GM21423 (cell line): ENCODE data around the gene RPL35A.
A peak's percentile ranks its signal among the peaks of the same experiment; 100 is the strongest.
"Not testable (repeated sequence)": the region's sequence is repeated elsewhere in the genome, so short reads cannot be mapped to it uniquely, and the experiment has no call there.

Experiments used
- ATAC-seq: cut with Tn5 transposase; IDR thresholded peaks from one replicate; pipeline ENCODE4 v1.9.1; 2021; ENCODE audit warnings: mild to moderate bottlenecking, moderate library complexity; ENCODE audit not compliant: unreplicated experiment

Gene RPL35A

DNA sequence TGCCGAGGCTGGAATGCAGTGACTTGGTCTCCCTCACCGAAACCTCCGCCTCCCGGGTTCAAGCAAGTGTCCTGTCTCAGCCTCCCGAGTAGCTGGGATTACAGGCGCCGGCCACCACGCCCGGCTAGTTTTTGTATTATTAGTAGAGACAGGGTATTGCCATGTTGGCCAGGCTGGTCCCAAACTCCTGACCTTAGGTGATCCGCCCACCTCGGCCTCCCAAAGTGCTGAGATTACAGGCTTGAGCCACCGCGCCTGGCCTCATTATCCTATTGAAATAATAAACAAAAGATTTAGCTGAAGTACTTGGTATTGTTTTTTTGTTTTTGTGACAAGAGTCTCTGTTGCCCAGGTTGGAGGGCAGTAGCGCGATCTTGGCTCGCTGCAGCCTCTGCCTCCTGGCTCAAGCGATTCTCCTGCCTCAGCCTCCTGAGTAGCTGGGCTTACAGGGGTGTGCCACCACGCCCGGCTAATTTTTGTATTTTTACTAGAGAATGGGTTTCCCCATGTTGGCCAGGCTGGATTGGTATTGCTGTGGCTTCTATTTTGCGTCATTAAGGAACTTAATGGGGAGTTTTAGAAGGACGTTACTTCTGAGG lies 1.5 kb downstream of the RPL35A start:
- no peak for ATAC-seq

DNA sequence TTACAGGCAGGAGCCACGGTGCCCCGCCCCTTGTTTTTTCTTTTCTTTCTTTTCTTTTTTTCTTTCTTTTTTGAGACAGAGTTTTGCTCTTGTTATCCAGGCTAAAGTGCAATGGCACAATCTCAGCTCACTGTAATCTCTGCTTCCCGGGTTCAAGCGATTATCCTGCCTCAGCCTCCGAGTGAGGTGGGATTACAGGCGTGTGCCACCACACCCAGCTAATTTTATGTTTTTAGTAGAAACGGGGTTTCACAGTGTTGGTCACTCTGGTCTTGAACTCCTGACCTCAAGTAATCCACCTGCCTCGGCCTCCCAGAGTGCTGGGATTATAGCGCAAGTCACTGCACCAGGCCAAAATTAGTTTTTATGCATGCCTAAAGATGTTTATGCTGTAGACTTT lies 2.5 kb downstream of the RPL35A start:
- ATAC-seq: no peak

DNA sequence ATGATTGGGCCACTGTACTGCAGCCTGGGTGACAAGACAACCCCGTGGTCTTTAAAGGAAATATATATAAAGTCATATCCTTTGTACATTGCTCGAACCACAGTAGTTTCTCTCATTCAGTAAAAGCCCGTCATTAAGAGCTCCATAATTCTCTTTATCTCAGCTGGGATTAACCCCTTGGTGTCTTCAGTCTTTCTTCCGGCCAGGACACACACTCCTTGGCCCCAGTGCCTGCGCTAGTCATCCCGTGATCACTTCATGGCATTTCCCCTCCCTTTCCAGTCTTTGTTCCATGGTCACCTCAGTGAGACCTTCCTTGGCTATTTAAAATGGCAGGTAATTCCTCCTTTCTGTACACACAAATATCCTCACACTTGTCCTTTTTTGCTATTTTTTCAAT lies 3.3 kb downstream of the RPL35A start:
- ATAC-seq: no peak

DNA sequence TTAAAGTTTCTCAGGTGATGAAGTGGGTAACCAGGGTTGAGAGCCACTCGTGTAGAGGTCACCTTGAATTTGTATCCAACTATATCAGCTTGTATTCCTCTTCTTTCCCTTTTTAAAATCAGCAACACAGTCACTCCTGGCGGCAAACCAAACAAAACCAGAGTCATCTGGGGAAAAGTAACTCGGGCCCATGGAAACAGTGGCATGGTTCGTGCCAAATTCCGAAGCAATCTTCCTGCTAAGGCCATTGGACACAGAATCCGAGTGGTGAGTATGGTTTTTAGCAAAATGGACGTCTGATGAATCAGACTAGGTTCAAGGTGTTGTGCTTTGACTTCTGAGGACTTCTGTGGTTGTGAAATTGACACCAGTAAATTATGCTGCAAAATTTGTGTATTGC lies 3.9 kb downstream of the RPL35A start:
- no peak for ATAC-seq

DNA sequence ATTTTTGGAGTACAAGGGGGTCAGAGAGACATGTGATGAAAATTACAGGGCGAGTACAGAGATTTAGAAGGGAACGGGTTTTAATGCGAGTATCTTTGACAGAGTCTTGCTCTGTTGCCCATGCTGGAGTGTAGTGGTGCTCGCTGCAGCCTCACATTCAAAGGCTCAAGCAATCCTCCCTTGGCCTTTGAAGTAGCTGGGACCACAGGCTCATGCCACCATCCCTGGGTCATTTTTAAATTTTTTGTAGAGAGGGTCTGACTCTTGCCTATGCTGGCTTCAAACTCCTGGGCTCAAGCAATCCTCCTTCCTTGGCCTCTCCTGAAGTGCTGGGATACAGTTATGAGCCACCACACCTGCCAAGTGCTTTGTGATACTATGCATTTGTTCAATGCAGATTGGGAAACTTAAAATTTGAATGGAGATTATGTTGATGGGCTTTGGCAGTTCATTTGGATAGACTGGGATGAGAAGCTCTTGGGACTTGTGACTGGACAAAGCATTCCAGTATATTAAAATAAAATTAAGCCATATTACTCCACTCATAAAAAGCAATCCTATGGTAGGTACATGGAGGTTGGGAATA lies 6.0 kb downstream of the RPL35A start:
- no peak for ATAC-seq

DNA sequence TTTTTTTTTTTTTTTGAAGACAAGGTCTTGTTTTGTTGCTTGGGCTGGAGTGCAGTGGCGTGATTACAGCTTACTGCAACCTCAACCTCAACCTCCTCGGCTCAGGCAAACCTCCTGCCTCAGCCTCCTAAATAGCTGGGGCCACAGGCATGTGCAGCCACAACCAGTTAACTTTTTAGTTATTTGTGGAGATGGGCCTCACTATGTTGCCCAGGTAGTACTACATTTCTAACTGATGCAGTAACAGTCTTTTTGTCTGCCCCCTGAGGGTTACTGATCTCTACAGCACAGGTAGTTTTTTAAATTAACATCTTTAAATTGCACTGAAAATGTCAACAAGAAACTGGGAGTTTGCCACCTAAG lies 6.6 kb downstream of the RPL35A start:
- no peak for ATAC-seq

DNA sequence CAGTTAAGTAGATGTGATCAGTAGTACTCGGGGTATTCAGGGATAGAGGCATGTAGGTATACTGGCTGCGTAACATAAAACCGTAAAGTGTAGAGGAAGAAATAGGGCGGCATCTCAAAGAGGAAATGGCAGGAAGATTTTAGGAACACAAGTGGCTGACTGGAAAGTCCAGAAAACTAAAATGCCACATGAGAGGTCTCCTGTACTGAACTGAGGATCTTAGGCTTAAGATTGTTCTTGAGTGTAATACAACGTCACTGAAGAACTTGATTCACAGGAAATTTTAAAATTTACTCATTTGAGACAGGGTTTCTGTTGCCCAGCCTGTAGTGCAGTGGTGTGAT lies 7.8 kb downstream of the RPL35A start:
- no peak for ATAC-seq

DNA sequence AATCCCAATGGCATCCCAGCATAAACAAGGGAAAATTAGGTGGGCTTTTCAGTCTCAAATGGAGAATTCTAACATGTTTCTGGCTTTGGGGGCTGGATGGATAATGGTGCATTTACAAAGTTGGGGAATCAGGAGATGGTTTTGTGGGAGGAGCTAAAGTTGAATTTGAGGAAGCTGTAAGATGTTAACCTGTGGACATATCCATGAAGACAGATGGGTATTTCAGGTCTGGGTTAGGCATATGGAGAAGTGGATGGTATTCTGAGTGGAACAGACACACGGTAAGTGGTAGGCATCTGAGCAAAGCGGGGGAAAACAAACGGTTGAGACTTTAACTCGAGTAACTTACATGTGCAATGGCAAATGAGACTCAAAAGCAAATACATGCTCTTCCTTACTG lies 8.4 kb downstream of the RPL35A start:
- ATAC-seq: no peak

DNA sequence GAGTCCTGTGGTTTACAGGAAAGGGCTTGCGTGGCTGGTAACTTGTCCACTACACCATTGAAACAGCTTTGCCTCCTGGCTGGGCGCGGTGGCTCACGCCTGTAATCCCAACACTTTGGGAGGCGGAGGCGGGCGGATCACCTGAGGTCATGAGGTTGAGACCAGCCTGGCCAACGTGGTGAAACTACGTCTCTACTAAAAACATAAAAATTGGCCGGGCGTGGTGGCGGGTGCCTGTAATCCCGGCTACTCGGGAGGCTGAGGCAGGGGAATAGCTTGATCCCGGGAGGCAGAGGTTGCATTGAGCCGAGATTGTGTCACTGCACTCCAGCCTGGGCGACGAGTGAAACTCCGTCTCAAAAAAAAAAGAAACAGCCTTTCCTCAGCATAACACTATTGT lies 8.9 kb downstream of the RPL35A start:
- not testable (repeated sequence) for ATAC-seq

DNA sequence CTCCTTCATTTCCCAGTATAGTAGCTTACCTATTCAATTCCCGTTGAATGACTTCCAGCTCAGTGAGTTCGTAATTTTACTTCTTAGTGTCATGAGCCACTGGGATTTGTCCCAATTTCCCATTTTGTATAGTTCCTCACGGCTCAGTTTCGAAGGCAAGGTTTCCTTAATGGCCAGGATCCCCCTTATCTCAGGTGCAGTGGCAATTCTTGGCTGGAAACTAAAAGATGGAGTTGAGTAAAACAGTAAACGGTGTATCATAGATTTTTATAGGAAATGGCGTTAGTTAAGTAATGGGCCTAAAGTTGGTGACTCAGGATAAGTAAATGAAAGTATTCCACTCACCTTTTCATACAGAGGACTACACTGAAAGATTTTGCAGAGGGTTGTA lies 9.5 kb downstream of the RPL35A start:
- ATAC-seq: no peak

DNA sequence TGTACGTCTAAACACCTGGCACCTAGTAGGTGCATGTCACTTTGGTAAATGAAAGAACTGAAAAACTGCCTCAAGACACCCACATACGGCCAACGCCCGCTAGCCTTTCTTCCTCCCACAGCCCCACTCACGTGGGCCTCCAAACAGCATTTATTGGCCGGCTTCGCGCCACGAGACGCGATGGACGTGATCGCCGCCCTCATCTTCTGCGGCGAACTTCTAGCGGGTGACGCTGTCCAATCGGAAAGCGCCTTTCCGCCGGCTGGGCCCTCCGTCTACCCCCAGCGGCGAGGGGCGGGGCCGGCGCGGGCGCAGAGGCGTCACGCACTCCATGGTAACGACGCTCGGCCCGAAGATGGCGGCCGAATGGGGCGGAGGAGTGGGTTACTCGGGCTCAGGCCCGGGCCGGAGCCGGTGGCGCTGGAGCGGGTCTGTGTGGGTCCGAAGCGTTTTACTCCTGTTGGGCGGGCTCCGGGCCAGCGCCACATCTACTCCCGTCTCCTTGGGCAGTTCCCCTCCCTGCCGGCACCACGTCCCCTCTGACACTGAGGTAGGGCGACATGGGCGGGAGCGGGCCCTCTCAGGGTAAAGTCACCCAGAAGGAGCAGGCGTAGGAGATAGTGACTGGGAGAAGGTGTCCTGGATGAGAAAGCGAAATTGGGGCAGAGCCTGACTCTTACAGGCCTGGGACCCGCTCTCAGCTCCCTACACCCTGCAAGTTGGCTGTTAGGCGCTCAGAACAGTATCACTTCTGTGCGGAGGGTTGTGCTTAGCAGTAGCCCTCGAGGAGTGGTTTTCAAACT lies 10.1 kb downstream of the RPL35A start, which contains the start of gene LMLN:
Gene LMLN, plus strand, starts transcription at position 327 of the 803 bp plus-strand sequence. Its CDS starts 29 bp downstream, at position 356.
- peak; percentile 97 for ATAC-seq

DNA sequence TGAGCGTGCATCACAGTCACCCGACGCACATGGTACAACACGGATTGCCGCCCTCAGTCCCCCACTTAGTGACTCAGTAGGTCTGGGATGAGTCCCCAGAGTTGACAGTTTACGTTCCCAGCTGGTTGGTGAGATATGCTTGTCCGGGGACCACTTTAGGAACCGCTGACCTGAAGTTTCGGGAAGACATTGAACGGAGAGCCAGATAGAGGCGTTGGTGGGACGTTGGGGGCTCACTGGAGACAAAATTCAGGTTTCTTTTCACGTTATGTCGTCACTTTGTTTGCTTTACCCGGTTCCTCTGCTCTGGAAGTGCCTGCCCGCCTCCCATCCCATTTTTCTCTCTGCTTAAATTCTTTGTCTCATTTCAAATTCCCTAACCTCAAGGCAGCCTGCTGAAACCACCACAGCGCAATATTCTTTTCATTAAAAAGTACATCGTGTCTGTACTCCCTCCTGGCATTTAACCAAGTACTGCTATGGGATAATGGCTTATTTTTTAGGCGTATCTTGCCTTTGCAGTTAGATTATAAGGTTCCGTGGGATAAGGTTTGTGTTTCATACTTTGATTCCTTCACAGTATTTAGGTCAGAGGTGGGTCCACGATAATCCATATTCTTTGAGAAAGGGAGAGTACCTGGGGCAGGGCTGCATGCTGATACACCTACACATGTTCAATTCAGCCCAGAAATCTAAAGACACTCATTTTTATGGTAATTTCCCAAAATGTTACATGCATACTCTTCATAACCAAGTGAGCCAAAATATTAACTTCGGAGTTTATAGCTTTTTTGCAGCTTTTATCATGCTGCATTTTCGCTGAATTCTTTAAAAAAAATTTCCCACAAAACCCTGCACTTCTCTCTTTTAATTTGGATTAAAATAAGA lies 10.9 kb downstream of the RPL35A start:
- no peak for ATAC-seq

DNA sequence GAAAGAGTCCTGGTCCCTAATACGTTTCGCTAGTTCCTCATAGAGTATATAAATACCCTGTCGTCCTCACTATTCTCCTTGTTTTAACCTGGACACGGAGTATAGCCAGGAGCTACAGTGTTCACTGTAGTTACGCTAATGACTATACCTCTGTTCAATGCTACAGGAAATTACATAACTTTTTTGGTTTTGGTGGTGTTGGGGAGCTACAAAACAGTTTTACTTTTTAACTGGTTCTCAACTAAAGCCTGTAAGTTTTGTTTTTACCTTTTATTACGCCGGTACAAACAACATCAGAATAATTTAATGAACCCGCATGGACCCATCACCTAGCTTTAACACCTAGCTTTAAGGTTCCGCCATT lies 11.6 kb downstream of the RPL35A start:
- no peak for ATAC-seq

DNA sequence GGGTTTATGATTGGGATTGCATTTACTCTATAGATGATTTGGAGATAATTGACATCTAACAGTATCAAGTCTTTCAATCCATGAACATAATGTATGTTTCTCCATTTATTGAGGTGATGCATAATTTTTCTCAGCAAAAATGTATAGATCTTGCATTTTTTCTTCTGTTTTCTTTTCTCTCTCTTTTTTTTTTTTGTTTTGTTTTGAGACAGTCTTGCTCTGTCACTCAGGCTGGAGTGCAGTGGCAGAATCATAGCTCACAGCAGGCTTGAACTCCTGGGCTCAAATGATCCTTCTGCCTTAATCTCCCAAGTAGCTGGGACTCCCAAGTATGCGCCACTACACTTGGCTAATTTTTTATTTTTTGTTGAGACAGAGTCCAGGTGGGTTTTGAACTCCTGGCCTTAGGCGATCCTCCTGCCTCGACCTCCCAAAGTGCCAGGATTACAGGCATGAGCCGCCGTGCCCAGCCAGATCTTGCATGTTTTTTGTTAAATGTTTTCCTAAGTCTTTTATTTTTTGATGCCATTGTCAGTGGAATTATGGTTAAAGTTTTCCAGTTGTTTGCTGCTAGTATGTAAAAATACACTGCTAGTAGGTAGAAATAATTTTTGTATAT lies 13.1 kb downstream of the RPL35A start:
- no peak for ATAC-seq

DNA sequence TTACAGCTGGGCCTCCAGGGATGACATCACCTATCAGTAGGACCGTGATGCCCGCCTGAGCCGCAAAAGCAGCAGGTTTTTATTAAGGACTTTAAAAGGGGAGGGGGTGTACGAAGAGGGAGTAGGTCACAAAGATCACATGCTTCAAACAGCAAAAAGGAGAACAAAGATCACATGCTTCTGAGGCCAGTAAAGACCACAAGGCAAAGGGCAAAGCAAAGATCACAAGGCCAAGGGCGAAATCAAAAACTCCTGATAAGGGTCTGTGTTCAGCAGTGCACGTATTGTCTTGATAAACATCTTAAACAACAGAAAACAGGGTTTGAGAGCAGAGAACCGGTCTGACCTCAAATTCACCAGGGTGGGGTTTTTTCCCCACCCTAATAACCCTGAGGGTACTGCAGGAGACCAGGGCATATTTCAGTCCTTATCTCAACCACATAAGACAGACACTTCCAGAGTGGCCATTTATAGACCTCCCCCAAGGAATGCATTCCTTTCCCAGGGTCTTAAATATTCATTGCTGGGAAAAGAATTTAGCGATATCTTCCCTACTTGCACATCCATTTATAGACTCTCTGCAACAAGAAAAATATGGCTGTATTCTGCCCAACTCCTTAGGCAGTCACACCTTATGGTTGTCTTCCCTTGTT lies 17.5 kb downstream of the RPL35A start:
- not testable (repeated sequence) for ATAC-seq

DNA sequence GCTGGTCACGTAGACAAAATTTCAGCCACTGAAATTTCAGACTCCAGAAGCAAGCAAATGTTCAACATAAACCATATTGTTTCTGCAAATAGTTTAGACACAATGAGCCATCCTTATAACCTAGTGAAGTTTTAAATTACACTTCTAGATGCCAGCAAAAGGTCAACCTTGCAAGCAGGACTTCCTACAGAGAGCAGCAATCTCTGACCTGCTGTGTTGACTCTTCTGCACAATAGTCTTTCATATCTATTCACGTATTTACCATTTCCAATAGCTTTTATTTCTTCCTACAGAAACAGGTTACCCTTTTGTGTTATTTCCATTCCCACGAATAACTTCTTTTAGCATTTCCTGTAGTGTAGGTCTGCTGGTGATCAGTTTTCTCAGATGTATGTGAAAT lies 20.6 kb downstream of the RPL35A start:
- no peak for ATAC-seq

DNA sequence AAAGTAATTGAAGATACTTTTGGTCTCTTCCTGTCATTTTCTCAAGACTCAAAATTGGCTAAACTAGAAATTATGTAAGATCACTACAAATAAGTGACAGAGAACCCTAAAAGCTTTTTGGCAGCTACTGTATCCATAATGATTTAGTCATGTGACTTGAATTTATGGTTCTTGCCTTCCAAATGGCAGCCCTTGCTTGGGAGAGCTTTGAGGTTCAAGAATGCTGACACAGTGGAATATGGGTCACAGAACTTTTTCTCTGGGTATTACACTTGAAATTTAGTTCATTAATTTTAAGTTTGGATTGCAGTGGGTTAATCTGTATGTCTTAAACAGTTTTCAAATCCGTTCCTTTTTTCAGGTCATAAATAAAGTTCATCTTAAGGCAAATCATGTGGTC lies 24.0 kb downstream of the RPL35A start:
- ATAC-seq: no peak

DNA sequence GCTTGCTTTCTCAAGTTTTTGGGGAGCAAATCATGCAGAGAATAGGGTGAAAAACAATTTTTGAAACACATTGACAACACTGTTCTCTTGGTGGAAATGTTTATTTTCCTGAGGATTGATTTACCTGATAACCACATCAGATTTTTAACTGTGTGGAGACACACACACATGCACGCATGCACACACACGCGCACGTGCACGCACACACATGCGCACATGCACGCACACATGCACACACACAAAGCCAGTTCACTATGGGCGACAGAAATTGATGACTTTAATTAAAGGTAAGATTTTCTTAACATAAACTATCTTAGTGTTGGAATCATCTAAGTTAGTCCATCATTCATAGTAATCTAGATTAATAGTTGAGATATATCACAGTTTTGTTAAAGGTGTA lies 25.3 kb downstream of the RPL35A start:
- no peak for ATAC-seq

DNA sequence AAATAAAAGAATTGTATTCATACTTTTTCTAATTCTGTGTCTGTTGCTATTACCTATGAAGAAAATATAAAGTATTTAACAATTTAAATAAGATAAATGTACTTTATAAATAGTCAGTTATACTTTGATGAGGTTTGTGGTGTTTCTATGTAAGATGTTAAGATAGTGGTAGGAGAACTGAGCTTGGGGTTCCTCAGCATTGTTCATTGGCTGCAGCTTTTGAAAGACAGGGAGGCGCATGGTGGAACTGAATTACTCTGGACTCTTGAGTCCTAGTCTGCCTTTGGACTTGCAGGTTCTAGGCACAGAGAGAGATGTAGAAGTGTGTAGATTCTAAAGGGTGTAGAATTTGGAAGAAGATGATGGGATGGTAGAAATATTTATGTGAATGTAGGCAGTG lies 33.1 kb downstream of the RPL35A start:
- no peak for ATAC-seq

DNA sequence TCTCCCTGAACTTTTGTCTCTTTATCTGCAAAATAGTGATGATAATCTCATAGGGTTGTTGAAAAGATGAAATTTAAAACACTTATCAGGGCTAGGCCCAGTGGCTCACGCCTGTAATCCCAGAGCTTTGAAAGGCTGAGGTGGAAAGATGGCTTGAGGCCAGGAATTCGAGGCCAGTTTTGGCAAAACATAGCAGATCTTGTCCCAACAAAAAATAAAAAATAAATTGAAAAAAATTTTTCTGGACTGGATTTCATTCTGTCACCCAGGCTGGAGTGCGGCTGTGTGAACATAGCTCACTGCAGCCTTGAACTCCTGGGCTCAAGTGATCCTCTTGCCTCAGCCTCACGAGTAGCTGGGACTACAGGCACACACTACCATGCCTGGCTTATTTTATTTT lies 39.7 kb downstream of the RPL35A start:
- no peak for ATAC-seq

DNA sequence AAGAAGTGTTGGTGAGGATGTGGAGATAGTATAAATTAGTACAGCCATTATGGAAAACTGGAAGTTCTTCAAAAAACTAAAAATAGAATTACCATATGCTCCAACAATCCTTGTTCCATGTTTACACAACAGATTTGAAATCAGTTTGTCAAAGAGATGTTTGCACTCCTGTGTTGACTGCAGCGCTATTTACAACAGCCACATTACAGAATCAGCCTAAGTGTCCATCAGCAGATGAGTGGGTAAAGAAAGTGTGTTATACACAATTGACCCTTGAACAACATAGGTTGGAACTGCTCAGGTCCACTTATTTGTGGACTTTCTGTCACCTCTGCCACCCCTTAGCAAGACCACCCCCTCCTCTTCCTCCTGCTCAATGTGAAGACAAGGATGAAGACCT lies 44.7 kb downstream of the RPL35A start:
- no peak for ATAC-seq
